T-helper 1 cell treated with Interleukin-12 subunit alpha and Interleukin-12 subunit beta and Interleukin-4 antibody, amounts not matched to agents 30 ng/mL and 1 ng/mL, for 36 hours (primary cell): ENCODE data around the gene ARHGAP9. TPM values are rescaled to one million over a fixed set of nuclear protein-coding genes. Genes with fewer than 3 reads are reported as not detected.

Experiments
- intact Hi-C: fragments of 100-400 bp; cut with micrococcal nuclease; formaldehyde crosslinking; loops from one replicate; pipeline ENCODE4 v1.15.1; 2024
- total RNA-seq: library from RNA; stranded (reverse); gene quantifications from 2 replicates; pipeline ENCODE4 v1.2.3, GENCODE V29; 2022

Gene ARHGAP9
- total RNA-seq, result 190 and 192 TPM in 2 replicates

GRCh38 chr12:57479376-57480115 is at the start of gene ARHGAP9:
Gene ARHGAP9, minus strand, starts transcription at chr12:57479866. Its CDS starts 460 bp downstream, at chr12:57479406.
- intact Hi-C loops, result loop anchor here (2.0 to 5.0 kb wide), 3 partner anchors 49 to 792 kb away; partner anchors contain the start of genes PTGES3 and R3HDM2

DNA sequence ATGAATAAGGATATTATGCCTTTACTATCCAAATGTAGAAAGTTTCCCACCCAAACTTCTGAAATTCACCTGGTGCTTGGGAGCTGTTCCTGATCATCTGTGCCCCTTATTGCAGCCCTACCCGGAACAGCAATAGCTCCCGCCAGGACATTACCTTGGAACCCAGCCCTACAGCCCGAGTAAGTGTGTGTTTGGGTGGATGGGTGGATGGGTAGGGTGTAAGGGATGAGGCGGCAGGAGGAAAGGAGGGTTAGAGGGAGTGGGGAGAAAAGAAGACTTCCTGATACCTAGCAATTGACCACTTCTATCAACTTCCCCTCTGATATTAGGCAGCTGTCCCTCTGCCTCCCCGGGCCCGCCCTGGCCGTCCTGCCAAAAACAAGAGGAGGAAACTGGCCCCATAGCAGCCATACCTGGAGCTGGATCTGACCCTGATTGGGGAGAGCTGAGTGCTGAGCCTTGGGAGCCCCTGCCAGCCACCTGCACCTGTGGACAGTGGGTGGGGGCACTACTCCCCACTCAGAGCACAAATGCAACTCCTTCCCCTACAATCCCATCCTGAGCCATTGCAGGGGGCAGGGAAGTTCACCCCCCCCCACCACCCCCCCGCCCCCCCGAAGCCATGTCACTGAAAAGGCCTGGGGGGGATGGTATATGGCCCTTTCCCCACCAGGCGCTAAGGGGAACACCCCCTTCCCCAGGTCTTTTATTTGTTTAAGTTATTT is 49.3 kb upstream of the ARHGAP9 start:
- intact Hi-C loops, result loop anchor here (10.0 kb wide), 1 partner anchor 1424 kb away; the partner anchor contains the start of gene PA2G4

DNA sequence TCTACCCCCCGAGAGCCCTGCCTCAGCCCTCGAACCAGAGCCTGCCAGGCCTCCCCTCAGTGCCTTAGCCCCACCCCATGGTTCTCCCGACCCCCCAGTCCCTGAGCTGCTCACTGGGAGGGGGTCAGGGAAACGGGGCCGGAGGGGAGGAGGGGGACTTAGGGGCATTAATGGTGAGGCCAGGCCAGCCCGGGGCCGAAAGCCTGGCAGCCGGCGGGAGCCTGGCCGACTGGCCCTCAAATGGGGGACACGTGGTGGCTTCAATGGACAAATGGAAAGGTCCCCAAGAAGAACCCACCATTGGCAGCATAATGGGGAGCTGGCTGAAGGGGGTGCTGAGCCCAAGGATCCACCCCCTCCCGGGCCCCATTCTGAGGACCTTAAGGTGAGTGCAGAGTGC is 48.5 kb upstream of the ARHGAP9 start:
- intact Hi-C loops, result loop anchor here (10.0 kb wide), 1 partner anchor 1423 kb away; the partner anchor contains the start of gene PA2G4

GRCh38 chr12:57527184-57527583 is 47.5 kb upstream of the ARHGAP9 start:
- intact Hi-C loops, result loop anchor here (10.0 kb wide), 1 partner anchor 1422 kb away; the partner anchor contains the start of gene PA2G4

GRCh38 chr12:57526477-57527126 is 46.9 kb upstream of the ARHGAP9 start:
- intact Hi-C loops, result loop anchor here (10.0 kb wide), 1 partner anchor 1422 kb away; the partner anchor contains the start of gene PA2G4

GRCh38 chr12:57525615-57526383 is 46.1 kb upstream of the ARHGAP9 start:
- intact Hi-C loops, result loop anchor here (10.0 kb wide), 1 partner anchor 1421 kb away; the partner anchor contains the start of gene PA2G4

- intact Hi-C loops, result loop anchor here (5.0 to 10.0 kb wide), 2 partner anchors 1420 to 1553 kb away; partner anchors contain the start of genes PA2G4 and RAB5B
These were observed 45.3 kb upstream of the ARHGAP9 start for GRCh38 chr12:57524814-57525614.

DNA sequence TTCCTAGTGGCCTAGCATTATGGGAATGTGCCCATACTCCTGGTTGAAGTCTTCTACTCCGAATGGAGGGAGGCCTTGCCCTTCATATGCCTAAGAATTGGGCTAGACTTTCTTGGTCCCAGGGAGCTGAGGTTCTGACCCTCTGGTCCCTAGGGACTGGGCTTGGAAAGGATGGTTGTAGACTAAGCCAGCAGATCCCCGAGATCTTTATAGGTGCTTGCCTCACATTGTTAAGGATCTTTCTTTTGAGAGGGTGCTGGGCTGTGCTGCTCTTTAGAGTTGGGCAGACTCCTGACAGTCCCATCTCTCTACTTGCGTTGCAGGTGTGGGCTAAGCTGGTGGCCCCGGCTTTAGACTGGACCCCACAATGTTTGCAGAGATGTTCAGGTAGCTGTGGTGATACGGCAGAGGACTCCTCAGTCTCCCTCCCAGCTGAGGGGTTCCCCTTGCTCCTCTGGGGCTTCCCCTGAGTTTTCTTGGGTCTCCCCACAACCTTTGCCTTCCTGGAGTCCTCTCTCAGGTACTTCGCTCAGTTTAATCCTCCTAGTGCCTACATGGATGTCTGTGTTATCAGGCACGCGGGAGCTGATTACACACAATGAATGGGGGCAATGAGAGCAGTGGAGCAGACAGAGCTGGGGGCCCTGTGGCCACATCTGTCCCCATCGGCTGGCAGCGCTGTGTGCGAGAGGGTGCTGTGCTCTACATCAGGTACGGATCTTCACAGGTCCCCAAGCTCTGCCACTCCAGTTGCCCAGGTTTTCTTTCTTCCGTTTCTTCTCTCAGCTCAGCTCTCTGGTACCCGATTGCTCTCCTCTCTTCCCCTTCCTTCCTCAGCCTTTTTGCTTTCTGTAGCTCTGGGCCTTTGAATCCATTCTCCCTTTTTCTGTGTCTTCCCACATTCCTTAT is 44.3 kb upstream of the ARHGAP9 start:
- intact Hi-C loops, result loop anchor here (2.0 to 10.0 kb wide), 3 partner anchors 59 to 1552 kb away; partner anchors contain the start of genes PA2G4 and RAB5B

DNA sequence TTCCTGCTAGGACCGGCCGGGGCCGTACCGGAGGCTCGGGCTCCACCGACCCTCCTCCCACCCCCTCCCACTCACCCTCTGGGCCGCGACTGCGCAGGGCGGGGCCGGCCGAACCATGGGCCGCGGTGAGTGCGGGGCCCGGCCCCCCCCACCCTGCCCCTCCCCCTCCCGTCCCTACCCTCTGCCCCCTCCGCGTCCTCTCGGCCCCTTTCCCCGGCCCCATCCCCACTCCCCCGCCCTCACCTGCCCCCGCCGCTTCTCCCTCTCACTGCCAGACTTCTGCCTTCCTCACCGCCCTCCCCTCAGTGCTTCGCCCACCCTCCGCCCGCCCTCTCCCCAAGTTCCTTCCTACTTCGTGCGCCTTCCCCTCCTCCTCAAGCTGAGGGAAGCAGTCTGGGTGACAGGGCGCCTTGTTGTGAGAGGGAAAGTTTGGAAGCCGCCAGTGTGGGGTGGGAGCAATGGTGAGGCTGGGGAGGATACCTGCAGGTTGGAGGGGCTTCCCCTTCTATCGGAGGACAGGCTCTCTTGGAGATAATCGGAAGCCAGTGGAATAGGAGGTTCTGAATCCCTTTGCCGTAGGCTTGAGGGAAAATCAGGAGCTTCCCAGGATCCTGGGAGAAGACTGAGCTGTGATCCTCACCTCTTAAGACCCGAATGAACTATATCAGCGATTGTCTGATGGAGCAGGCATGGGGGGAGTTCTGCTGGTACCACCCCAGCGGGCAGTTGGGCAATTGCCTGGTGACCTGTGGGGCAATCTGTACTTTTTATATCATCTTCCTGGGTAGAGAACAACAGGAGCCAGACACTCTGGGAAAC is 43.4 kb upstream of the ARHGAP9 start:
- intact Hi-C loops, result loop anchor here (1.0 to 10.0 kb wide), 8 partner anchors 47 to 1551 kb away; partner anchors contain the start of genes ATP23, GLI1, PA2G4 and RAB5B

- intact Hi-C loops, result loop anchor here (1.0 to 10.0 kb wide), 8 partner anchors 46 to 1550 kb away; partner anchors contain the start of genes ATP23, GLI1, PA2G4 and RAB5B
These were observed 42.6 kb upstream of the ARHGAP9 start, which contains the start of gene MBD6 for GRCh38 chr12:57522011-57522886. Gene MBD6, plus strand, starts transcription at chr12:57522824. Its CDS starts 1,480 bp downstream, at chr12:57524304.

GRCh38 chr12:57521525-57522010 is 41.9 kb upstream of the ARHGAP9 start:
- intact Hi-C loops, result loop anchor here (1.0 to 10.0 kb wide), 12 partner anchors 45 to 1549 kb away; partner anchors contain the start of genes ATP23, CTDSP2, GLI1 and NEMP1

- intact Hi-C loops, result loop anchor here (1.0 to 10.0 kb wide), 16 partner anchors 27 to 1548 kb away; partner anchors contain the start of genes CDK4, CTDSP2, DCTN2 and NACA
These were observed 40.6 kb upstream of the ARHGAP9 start, which contains the start of gene DDIT3 for GRCh38 chr12:57520053-57520818. Gene DDIT3, minus strand, starts transcription at chr12:57520514. Its CDS starts 3,108 bp downstream, at chr12:57517406.

DNA sequence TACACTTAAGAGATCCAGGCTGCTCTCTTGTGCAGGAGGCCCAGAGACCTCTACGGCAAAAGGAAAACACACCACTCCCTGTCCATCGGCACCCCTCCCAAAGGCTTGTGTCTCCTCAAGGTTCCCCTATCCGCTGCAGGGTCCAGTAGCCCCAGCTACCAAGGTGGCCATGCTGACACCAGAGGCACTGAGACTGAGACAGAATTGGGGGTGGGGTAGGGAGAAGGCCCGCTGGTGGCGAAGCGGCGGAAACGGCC is 40.1 kb upstream of the ARHGAP9 start:
- intact Hi-C loops, result loop anchor here (1.0 to 10.0 kb wide), 16 partner anchors 28 to 1547 kb away; partner anchors contain the start of genes CDK4, CTDSP2, DCTN2 and NACA

- intact Hi-C loops, result no loop called here
These were observed 39.5 kb upstream of the ARHGAP9 start for GRCh38 chr12:57518920-57519795.
